Natural killer cell (primary cell): ENCODE data around the gene WWTR1. TPM values are rescaled to one million over a fixed set of nuclear protein-coding genes. Genes with fewer than 3 reads are reported as not detected.

Experiments used
- ATAC-seq, 3 donors: fragments of 150-1000 bp in 2 of 3; fragments of 200-7000 bp in 1 of 3; cut with Tn5 transposase; 1 replicate in 1 of 3; 2 replicates in 2 of 3; pipeline ENCODE4 v1.10.0; 2021; ENCODE audit warnings: mild to moderate bottlenecking in 2 of 3, moderate library complexity in 2 of 3
- DNase-seq, 2 donors: peaks; one replicate each; pipeline versions ENCODE4 v3.0.0 to v3.0.0-alpha.2; 2013 to 2021; ENCODE audit warnings: mixed read lengths in 1 of 2
- H3K27ac ChIP-seq: one replicate; pipeline ENCODE4 v1.5.1; 2013; ENCODE audit warnings: mild to moderate bottlenecking, low read length
- H3K27me3 ChIP-seq: one replicate; pipeline ENCODE4 v1.6.1; 2013; ENCODE audit warnings: low read length; ENCODE audit not compliant: control insufficient read depth, insufficient read depth
- H3K36me3 ChIP-seq: one replicate; pipeline ENCODE4 v1.6.1; 2013; ENCODE audit warnings: low read length; ENCODE audit not compliant: control insufficient read depth, insufficient read depth
- H3K4me1 ChIP-seq: one replicate; pipeline ENCODE4 v1.6.1; 2013; ENCODE audit warnings: low read length; ENCODE audit not compliant: control insufficient read depth, insufficient read depth
- H3K4me3 ChIP-seq: one replicate; pipeline ENCODE4 v1.5.1; 2013; ENCODE audit warnings: low read length
- H3K9me3 ChIP-seq: one replicate; pipeline ENCODE4 v1.6.1; 2013; ENCODE audit warnings: low read length; ENCODE audit not compliant: control insufficient read depth, insufficient read depth
- H3K27ac Mint-ChIP-seq, 2 donors: one replicate each; pipeline ENCODE4 v1.8.0; 2022; ENCODE audit warnings: mild to moderate bottlenecking in 2 of 2, mixed read lengths in 2 of 2, moderate library complexity in 1 of 2
- H3K27me3 Mint-ChIP-seq, 2 donors: one replicate each; pipeline ENCODE4 v1.8.0; 2022; ENCODE audit warnings: low read depth in 2 of 2, mixed read lengths in 2 of 2
- H3K36me3 Mint-ChIP-seq: one replicate; pipeline ENCODE4 v1.8.0; 2022; ENCODE audit warnings: mixed read lengths
- H3K4me1 Mint-ChIP-seq, 2 donors: one replicate each; pipeline ENCODE4 v1.8.0; 2022; ENCODE audit warnings: mixed read lengths in 2 of 2
- H3K4me3 Mint-ChIP-seq: one replicate; pipeline ENCODE4 v1.8.0; 2022; ENCODE audit warnings: mild to moderate bottlenecking, moderate library complexity, mixed read lengths
- H3K9me3 Mint-ChIP-seq, 2 donors: one replicate each; pipeline ENCODE4 v1.8.0; 2022; ENCODE audit warnings: mixed read lengths in 2 of 2
- CTCF ChIP-seq: fragments of 200-600 bp; IDR thresholded peaks from one replicate; pipeline ENCODE4 v1.8.0; 2022; ENCODE audit warnings: antibody characterized with exemption
- WGBS: methylation state at CpG from one replicate; pipeline ENCODE4 v1.1.7; 2013; ENCODE audit warnings: missing lambda C conversion rate; ENCODE audit not compliant: insufficient coverage; 5-methylcytosine and 5-hydroxymethylcytosine counted together
- intact Hi-C: fragments of 100-400 bp; cut with micrococcal nuclease; formaldehyde crosslinking; loops from one replicate; pipeline ENCODE4 v1.14.2; 2022
- total RNA-seq, 4 donors: library from RNA; stranded (reverse); fragments of 120-200 nt in 1 of 4; gene quantifications; one replicate each; pipeline versions ENCODE4 v1.2.3 to v1.2.4, GENCODE V29; 2013 to 2022

WWTR1 gene
- total RNA-seq, 3 donors from 2014 or later (not counting 1 experiment from before 2014, with no cell fraction given), result 0.72 to 1.1 (median 0.73) TPM

GRCh38 chr3:149634573-149634972 is 23.3 kb downstream of the WWTR1 start:
- H3K27me3 Mint-ChIP-seq, result peaks cover 23 to 36% of the 10 kb centered on the region in 2 donors
- no peaks in the 10 kb centered on the region for H3K4me1 Mint-ChIP-seq
- no peaks in the 10 kb centered on the region for H3K36me3 Mint-ChIP-seq
- no peak overlapping the region for H3K27ac Mint-ChIP-seq
- H3K9me3 ChIP-seq, result no peaks in the 10 kb centered on the region
- no peak for TF ChIP-seq CTCF
- H3K27me3 ChIP-seq, result no peaks in the 10 kb centered on the region
- no peaks in the 10 kb centered on the region for H3K4me1 ChIP-seq
- no peak overlapping the region for H3K4me3 Mint-ChIP-seq
- DNase-seq (no peak), ATAC-seq (no peak)
- intact Hi-C loops, result no loop called here
- no peak overlapping the region for H3K27ac ChIP-seq
- H3K9me3 Mint-ChIP-seq, result no peaks in the 10 kb centered on the region
- H3K36me3 ChIP-seq, result no peaks in the 10 kb centered on the region
- no peak overlapping the region for H3K4me3 ChIP-seq
- WGBS, result 98% methylated on average over 4 of the region's 4 CpGs

DNA sequence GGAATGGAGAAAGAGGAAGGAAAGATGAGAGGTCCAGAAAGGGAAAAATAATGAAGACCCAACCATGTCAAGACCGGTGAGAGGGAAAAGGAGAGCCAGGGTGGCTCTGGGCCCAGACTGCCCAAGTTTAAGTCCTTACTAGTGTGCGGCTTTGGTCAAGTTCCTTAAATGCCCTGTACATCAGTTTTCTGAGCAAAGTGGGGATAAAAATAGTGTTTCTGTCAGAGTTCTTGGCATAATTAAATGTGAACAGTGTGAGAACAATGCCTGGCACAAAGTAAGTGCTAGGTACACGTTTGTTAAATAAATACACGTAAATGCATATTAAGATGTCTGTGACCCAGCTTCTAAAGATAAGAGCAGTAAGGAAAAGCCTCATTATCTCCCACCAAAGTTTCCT is 23.8 kb downstream of the WWTR1 start:
- DNase-seq (no peak), ATAC-seq (no peak)
- Histone ChIP-seq H3K4me3 (no peak overlapping the region), H3K9me3 (no peaks in the 10 kb centered on the region), H3K4me1 (no peaks in the 10 kb centered on the region), H3K27me3 (no peaks in the 10 kb centered on the region), H3K36me3 (no peaks in the 10 kb centered on the region), H3K27ac (no peak overlapping the region)
- intact Hi-C loops, result no loop called here
- H3K4me1 Mint-ChIP-seq, result no peaks in the 10 kb centered on the region
- no peak overlapping the region for H3K27ac Mint-ChIP-seq
- no peak overlapping the region for H3K4me3 Mint-ChIP-seq
- no peak for TF ChIP-seq CTCF
- 88% methylated on average over 4 of the region's 4 CpGs for WGBS
- H3K36me3 Mint-ChIP-seq, result no peaks in the 10 kb centered on the region
- no peaks in the 10 kb centered on the region for H3K9me3 Mint-ChIP-seq
- H3K27me3 Mint-ChIP-seq, result peaks cover 23 to 36% of the 10 kb centered on the region in 2 donors

- H3K27ac Mint-ChIP-seq, result no peak overlapping the region
- intact Hi-C loops, result no loop called here
- no peaks in the 10 kb centered on the region for H3K4me1 Mint-ChIP-seq
- H3K27me3 Mint-ChIP-seq, result peaks cover 19 to 29% of the 10 kb centered on the region in 2 donors
- WGBS, result 75% methylated on average over 5 of the region's 5 CpGs
- no peaks in the 10 kb centered on the region for H3K27me3 ChIP-seq
- no peaks in the 10 kb centered on the region for H3K9me3 Mint-ChIP-seq
- DNase-seq, result no peak
- H3K27ac ChIP-seq, result no peak overlapping the region
- H3K4me1 ChIP-seq, result no peaks in the 10 kb centered on the region
- no peaks in the 10 kb centered on the region for H3K36me3 Mint-ChIP-seq
- no peaks in the 10 kb centered on the region for H3K36me3 ChIP-seq
- ATAC-seq, result no peak
- no peak overlapping the region for H3K4me3 Mint-ChIP-seq
- H3K4me3 ChIP-seq, result no peak overlapping the region
- no peak for TF ChIP-seq CTCF
- no peaks in the 10 kb centered on the region for H3K9me3 ChIP-seq
These were observed 25.6 kb downstream of the WWTR1 start for GRCh38 chr3:149632225-149632624.

GRCh38 chr3:149630806-149631205 is 27.0 kb downstream of the WWTR1 start:
- H3K27ac Mint-ChIP-seq, result no peak overlapping the region
- no peak for DNase-seq
- H3K9me3 Mint-ChIP-seq, result no peaks in the 10 kb centered on the region
- no peak overlapping the region for H3K4me3 Mint-ChIP-seq
- no peak for ATAC-seq
- no peak for TF ChIP-seq CTCF
- no peaks in the 10 kb centered on the region for H3K36me3 Mint-ChIP-seq
- WGBS, result no CpG with 5 or more reads among the region's 1 CpG
- peaks cover 18 to 26% of the 10 kb centered on the region in 2 donors for H3K27me3 Mint-ChIP-seq
- no peaks in the 10 kb centered on the region for H3K4me1 ChIP-seq
- H3K4me1 Mint-ChIP-seq, result no peaks in the 10 kb centered on the region
- no peaks in the 10 kb centered on the region for H3K36me3 ChIP-seq
- no peaks in the 10 kb centered on the region for H3K9me3 ChIP-seq
- no peak overlapping the region for H3K4me3 ChIP-seq
- intact Hi-C loops, result no loop called here
- H3K27ac ChIP-seq, result no peak overlapping the region
- H3K27me3 ChIP-seq, result peaks cover 2% of the 10 kb centered on the region
